ENCODE measurements around the gene NUDT16L1. TPM values are rescaled to one million over a fixed set of nuclear protein-coding genes. Genes with fewer than 3 reads are reported as not detected.
"Not testable (repeated sequence)": the region's sequence is repeated elsewhere in the genome, so short reads cannot be mapped to it uniquely, and the experiment has no call there.

Gene NUDT16L1
- total RNA-seq, result 28.0 TPM

DNA sequence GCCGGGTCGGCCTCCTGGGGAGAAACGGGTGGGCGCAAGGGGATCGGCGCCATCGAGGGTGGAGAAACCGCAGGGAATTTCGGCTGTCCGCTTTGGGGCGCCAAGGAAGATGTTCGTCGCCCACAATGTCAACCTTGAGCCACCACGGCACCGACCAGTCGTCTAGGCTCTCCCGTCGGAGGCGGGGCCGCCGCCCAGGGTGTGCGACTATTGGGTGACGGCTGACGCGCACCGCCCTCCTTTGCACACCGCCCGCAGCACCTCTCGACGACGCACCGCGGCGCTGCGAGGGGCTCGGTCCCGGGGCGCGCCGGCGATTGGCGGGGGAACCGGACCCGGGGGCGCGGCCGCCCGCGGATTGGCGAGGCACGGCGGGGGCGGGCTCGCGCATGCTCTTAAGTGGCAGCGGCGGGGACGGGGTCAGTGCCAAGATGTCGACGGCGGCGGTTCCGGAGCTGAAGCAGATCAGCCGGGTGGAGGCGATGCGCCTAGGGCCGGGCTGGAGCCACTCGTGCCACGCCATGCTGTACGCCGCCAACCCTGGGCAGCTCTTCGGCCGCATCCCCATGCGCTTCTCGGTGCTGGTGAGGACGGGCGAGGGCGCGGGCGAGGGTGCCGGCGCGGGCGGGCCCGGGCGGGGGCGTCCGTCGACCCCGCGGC, at the start of gene NUDT16L1:
Gene NUDT16L1, plus strand, starts transcription at position 267 of the 660 bp plus-strand sequence. Its CDS starts 165 bp downstream, at position 432.
- Histone ChIP-seq H3K27me3 (ENCODE audit: insufficient read depth, low read length) (no peaks in the 10 kb centered on the region), H3K9me3 (ENCODE audit: low read depth, low read length) (no peaks in the 10 kb centered on the region), H3K4me3 (ENCODE audit: low read length) (peak within 1 kb of the TSS; percentile 82), H3K4me1 (ENCODE audit: insufficient read depth, low read length) (peaks cover 49% of the 10 kb centered on the region)

DNA sequence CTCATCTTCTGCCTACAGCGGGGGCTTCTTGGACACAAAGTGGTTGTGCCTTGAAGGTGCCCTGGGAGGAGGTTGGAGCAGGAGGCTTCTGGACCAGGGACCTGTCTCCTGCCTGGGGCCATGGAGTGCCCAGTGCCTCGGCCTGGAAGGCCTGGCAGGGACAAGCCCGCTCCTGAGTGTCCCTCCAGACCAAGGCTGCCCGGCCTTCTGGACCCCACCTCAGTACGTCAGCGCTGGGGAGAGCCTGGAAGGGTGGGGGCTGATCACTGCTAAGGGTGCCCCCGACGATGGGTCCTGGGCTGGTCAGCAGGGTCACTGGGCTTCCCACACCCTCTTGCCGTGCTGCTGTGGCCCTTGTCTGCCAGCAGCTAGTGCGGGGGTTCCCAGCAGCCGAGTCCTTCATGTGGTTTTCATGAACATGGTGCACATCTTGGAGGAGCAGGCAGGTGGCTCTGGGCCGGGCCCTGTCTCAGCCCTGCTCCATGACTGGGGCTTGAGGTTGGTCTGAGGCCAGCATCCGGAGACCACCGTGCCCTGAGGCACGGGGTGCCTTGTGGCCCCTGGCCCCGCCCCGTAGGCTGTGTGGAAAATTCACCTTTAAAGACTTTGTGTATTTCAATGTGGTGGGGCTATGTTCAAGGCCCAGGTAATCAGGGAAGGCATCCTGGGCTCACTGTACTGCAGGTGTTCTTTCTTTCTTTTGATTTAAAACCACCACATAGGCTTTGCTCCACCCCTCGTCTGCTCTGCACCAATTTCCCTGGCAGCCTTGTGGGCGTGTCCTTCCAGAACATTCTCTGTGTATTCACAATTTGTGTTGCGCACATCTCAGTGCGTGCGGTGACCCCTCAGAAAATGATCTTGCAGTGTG, 46.4 kb upstream of the NUDT16L1 start:
- Histone ChIP-seq H3K27me3 (ENCODE audit: insufficient read depth, low read length) (no peaks in the 10 kb centered on the region), H3K4me3 (ENCODE audit: low read length) (no peak overlapping the region), H3K4me1 (ENCODE audit: insufficient read depth, low read length) (peaks cover 26% of the 10 kb centered on the region), H3K9me3 (ENCODE audit: low read depth, low read length) (no peaks in the 10 kb centered on the region)

DNA sequence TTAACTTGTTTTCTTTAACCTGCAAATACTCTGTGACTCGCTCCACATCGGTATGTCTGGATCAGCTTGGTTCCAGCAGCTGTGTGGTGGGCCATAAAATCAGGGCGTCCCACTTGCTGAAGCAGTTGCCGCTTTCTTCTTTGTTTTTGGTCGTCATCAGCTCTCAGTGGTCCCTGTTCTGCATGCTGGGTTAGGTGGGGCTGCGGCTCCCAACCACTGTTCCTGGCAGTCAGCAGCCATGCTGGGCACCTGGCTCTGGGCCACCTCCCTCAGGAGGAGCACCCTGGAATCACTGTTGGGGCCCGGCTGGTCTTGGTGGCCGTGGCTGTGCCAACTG, 45.8 kb upstream of the NUDT16L1 start:
- Histone ChIP-seq H3K9me3 (ENCODE audit: low read depth, low read length) (no peaks in the 10 kb centered on the region), H3K27me3 (ENCODE audit: insufficient read depth, low read length) (no peaks in the 10 kb centered on the region), H3K4me3 (ENCODE audit: low read length) (no peak overlapping the region), H3K4me1 (ENCODE audit: insufficient read depth, low read length) (peaks cover 20% of the 10 kb centered on the region)

DNA sequence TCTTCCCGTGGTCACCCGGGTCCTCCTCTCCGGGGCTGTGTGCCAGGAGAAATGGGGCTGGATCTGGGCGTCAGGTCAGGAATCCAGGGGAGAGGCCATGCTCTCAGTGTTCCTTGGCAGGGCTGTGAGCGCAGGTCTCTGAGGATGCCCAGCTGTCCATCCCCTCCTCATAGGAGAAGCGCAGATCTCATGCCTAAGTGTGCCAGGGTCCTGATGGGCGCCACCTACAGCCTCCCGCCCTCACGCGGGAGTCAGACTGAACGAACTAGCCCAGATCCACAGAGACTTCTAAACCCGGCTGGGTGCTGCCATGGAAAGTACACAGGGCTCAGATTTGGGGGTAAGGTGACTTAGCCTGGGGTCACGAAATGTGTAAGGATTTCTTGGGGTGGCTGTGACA, 44.4 kb upstream of the NUDT16L1 start:
- peaks cover 18% of the 10 kb centered on the region for H3K4me1 ChIP-seq (ENCODE audit: insufficient read depth, low read length)
- H3K27me3 ChIP-seq (ENCODE audit: insufficient read depth, low read length), result no peaks in the 10 kb centered on the region

DNA sequence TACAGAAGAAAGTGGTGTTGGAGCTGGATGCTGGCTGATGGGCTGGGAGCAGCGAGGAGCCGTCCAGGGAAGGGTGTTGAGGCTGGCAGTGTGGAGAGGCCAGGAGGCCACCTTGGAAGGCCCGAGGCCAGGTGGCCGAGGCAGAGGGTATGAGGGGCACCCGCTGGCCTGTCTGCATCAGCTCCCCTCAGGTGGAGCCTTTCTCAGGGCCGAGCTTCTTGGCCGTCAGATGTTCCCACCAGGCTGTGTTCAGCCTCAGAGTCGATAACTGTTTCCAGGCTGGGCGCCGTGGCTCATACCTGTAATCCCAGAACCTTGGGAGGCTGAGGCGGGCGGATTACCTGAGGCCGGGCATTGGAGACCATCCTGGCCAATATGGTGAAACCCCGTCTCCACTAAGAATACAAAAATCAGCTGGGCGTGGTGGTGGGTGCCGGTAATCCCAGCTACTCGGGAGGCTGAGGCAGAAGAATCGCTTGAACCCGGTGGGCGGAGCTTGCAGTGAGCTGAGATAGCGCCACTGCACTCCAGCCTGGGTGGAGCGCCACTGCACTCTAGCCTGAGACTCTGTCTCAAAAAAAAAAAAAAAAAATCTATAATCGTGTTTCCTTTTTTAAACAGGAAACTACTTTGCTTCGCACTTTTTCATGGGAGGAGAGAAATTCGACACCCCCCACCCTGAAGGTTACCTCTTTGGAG, 43.5 kb upstream of the NUDT16L1 start:
- H3K4me1 ChIP-seq (ENCODE audit: insufficient read depth, low read length), result peaks cover 18% of the 10 kb centered on the region
- H3K9me3 ChIP-seq (ENCODE audit: low read depth, low read length), result no peaks in the 10 kb centered on the region
- no peak overlapping the region for H3K4me3 ChIP-seq (ENCODE audit: low read length)
- H3K27me3 ChIP-seq (ENCODE audit: insufficient read depth, low read length), result no peaks in the 10 kb centered on the region

More for the DNA sequence above, 44.4 kb upstream of the NUDT16L1 start:
- H3K9me3 ChIP-seq (ENCODE audit: low read depth, low read length), result no peaks in the 10 kb centered on the region
- no peak overlapping the region for H3K4me3 ChIP-seq (ENCODE audit: low read length)

DNA sequence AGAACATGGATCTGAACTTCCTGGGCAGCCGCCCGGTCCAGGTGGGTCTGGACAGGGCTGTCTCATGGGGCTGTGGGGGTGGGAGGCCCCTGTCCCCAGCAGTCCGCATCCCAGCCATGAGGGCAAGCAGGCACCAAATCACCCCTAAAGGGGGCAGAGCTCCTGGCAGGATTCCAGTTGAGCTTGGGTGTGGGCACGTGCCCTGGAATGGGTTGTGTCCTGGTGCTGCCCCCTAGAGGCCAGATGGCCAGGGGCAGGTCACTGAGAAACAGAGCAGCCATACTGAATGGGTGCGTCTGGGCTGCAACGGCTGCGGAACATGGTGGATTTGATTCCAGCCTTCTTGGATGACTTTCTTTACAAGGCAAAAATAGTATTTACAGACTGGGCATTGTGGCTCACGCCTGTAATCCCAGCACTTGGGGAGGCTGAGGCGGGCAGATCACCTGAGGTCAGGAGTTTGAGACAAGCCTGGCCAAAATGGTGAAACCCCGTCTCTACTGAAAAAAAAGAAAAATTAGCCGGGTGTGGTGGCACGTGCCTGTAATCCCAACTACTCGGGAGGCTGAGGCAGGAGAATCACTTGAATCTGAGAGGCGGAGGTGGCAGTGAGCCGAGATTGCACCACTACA, 42.8 kb upstream of the NUDT16L1 start:
- not testable (repeated sequence) for H3K27me3 ChIP-seq (ENCODE audit: insufficient read depth, low read length); H3K9me3 ChIP-seq (ENCODE audit: low read depth, low read length); H3K4me3 ChIP-seq (ENCODE audit: low read length)
- H3K4me1 ChIP-seq (ENCODE audit: insufficient read depth, low read length), result peaks cover 18% of the 10 kb centered on the region

DNA sequence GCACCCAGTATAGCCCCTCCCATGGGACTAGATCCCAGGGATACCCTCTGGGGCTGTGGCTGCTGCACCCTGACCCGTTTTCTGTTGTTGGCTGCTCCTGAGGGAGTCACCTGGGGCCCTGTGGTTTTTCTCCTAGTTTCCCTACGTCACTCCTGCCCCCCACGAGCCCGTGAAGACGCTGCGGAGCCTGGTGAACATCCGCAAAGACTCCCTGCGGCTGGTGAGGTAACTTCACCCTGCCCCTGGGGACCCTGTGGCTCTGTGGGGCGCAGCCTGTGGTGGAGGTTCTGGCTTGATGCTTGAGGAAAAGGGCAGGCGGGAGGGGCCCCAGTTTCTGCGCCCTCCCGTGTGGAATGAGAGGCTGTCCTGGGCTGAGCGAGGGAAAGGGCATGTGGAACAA, 41.5 kb upstream of the NUDT16L1 start:
- H3K4me3 ChIP-seq (ENCODE audit: low read length), result no peak overlapping the region
- H3K9me3 ChIP-seq (ENCODE audit: low read depth, low read length), result no peaks in the 10 kb centered on the region
- H3K27me3 ChIP-seq (ENCODE audit: insufficient read depth, low read length), result no peaks in the 10 kb centered on the region
- H3K4me1 ChIP-seq (ENCODE audit: insufficient read depth, low read length), result peaks cover 15% of the 10 kb centered on the region

DNA sequence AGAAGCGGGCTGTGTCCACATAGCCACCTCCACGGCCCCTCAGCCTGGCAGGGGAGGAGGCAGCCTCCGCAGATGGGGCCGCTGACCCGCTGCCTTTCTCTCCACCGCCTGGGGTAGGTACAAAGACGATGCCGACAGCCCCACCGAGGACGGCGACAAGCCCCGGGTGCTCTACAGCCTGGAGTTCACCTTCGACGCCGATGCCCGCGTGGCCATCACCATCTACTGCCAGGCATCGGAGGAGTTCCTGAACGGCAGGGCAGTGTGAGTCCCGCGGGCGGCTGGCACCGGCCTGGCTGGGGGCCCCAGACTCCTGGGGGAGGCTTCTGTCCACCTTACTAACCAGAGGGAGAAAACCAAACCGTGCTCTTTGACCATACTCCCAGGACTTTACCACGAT, 40.8 kb upstream of the NUDT16L1 start:
- Histone ChIP-seq H3K27me3 (ENCODE audit: insufficient read depth, low read length) (no peaks in the 10 kb centered on the region), H3K9me3 (ENCODE audit: low read depth, low read length) (no peaks in the 10 kb centered on the region), H3K4me3 (ENCODE audit: low read length) (no peak overlapping the region), H3K4me1 (ENCODE audit: insufficient read depth, low read length) (peaks cover 12% of the 10 kb centered on the region)

DNA sequence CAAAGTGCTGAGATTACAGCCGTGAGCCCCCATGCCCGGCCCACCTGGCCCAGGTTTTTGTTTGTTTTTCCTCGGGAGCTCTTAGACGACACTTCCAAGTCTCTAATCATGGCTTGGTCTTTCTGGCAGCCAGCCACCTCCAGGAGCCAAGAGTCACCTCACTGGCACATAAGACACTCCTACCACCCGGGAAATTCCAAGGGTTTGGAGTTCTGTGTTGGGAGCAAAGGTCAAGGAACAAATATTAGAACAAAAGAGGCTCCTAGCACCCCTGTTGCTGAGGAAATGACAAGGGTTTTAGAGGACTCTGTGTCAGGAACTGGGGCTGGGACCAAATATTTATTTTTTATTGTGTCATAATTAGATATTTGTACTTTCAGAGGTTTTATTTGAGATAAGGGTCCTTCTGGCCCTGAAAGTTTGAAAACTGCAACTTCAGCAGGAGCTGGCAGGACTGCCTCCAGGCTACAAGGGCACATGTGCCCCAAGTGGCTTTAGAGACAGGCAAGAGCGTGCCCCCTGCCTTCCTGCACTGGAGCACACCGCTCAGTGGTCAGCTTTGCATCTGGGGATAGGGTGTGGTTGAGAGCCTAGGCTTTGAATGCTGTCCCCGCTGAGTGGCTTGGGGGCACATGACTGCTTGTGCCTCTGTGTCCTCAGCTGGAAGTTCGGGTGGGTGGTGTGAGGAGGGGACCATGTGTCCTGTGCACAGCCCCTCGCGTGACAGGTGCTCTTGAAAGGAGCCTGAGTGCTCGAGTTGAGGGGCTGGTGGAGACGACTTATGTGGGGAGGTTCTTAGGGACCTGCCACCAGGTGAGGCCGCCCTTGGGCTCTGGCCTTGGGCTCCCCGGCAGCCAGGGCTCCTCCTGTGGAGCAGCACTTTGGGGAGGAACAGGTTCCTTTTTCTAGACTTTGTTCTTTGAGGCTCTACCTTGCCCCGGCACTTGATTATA, 39.1 kb upstream of the NUDT16L1 start:
- Histone ChIP-seq H3K4me1 (ENCODE audit: insufficient read depth, low read length) (peaks cover 12% of the 10 kb centered on the region), H3K4me3 (ENCODE audit: low read length) (no peak overlapping the region), H3K27me3 (ENCODE audit: insufficient read depth, low read length) (no peaks in the 10 kb centered on the region)

DNA sequence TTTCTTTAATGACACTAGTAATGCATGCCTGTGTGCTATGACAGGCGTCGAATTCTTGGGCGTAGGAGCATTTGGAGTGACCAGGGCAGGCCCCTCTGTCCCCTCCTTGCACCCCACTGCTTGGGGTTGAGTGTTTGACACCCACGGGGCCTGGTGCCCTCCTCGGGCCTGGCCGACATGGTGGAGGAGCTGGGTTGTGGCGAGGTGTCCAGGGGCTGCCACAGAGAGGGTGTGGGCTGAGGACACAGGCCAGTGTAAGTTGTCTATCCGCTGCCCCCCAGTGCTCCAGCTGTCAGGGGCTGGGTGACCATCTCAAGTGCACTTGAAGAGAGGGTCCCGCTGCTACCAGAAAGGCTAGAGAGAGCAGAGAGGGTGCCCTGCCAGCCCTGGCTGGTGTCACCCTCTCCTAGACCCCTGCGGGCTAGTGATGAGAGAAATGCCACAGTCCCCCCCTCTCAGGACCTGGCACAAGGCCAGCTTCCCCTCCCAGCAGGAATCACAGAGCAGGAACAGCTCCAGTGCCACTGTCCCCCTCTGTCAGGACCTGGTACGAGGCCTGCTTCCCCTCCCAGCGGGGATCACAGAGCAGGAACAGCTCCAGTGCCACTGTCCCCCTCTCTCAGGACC, 38.3 kb upstream of the NUDT16L1 start:
- Histone ChIP-seq H3K27me3 (ENCODE audit: insufficient read depth, low read length) (no peaks in the 10 kb centered on the region), H3K4me3 (ENCODE audit: low read length) (no peak overlapping the region), H3K4me1 (ENCODE audit: insufficient read depth, low read length) (peaks cover 13% of the 10 kb centered on the region), H3K9me3 (ENCODE audit: low read depth, low read length) (no peaks in the 10 kb centered on the region)

More for the DNA sequence above, 39.1 kb upstream of the NUDT16L1 start:
- H3K9me3 ChIP-seq (ENCODE audit: low read depth, low read length), result no peaks in the 10 kb centered on the region

DNA sequence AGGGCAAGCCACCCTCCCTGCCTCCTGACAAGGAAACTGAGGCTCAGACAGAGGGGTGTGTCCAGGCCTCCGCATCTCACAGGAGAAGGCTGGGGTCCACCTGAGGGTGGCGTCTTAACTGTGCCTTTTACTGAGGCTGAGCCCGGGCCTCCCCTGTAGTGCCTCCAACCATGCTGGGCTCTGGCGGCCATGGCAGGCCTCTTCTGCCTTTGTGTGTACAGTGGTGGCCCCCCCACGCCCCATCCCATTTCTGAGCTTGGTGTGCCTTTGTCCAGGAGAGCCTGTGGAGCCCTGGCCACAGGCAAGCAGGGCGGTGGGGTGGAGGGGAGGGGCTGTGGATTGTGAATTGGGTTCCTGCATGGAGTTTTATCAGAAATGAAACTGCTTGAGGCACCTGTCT, 37.6 kb upstream of the NUDT16L1 start:
- H3K9me3 ChIP-seq (ENCODE audit: low read depth, low read length), result no peaks in the 10 kb centered on the region

DNA sequence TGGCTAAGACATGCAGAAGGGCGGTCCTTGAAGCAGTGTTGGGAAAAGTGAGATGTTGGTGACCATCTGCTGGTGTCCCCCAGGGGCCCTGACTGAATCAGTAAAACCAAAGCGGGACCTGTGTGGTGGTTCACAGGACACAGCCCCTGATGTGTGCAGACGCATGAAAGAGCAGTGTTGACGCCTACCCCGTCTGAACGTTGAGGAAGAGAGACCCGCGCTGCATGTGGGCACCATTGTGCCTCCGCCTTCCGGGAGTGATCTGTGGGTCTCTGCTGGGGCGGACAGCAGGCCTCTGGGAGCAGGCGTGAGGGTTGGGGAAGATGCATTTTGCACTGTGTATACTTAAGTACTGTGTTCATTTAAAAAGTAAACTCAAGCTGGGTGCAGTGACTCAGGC, 37.1 kb upstream of the NUDT16L1 start:
- Histone ChIP-seq H3K4me3 (ENCODE audit: low read length) (no peak overlapping the region), H3K4me1 (ENCODE audit: insufficient read depth, low read length) (peaks cover 19% of the 10 kb centered on the region), H3K9me3 (ENCODE audit: low read depth, low read length) (no peaks in the 10 kb centered on the region), H3K27me3 (ENCODE audit: insufficient read depth, low read length) (no peaks in the 10 kb centered on the region)

More for the DNA sequence above, 37.6 kb upstream of the NUDT16L1 start:
- Histone ChIP-seq H3K4me1 (ENCODE audit: insufficient read depth, low read length) (peaks cover 15% of the 10 kb centered on the region), H3K27me3 (ENCODE audit: insufficient read depth, low read length) (no peaks in the 10 kb centered on the region), H3K4me3 (ENCODE audit: low read length) (no peak overlapping the region)

DNA sequence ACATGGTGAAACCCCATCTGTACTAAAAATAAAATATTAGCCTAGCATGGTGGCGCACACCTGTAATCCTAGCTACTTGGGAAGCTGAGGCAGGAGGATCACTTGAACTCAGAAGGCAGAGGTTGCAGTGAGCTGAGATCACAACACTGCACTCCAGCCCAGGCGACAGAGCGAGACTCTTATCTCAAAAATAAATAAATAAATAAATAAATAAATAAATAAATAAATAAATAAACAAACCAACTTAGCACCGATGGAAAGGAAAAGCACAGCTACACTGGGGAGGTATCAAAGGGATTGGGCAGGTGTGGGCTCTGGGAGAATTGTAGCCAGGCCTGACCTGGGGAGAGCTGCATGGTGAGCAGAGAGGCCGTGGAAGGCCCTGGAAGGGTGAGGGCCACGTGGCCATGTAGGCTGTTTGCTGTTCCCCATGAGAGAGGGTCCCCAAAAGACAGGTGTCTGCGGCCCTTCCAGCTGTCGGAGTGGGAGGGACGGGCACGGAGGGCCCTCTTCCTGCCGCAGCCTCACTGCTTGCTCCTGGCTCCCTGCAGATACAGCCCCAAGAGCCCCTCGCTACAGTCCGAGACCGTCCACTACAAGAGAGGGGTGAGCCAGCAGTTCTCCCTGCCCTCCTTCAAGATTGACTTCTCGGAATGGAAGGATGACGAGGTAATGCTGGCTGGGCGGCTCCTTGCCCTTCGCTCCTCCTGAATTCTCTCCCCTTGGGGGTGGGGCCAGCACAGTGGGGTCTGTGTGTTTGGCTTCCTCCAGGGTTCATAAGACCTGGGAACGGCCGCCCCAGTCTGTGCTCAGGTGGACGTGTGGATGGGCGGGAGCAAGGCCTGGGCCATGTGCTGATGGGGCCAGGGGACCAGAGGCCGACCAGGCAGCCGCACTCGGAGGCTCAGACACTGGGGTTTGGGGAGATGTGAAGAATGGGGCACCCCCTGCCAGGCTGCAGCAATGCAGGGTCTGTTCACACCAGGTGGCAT, 36.4 kb upstream of the NUDT16L1 start:
- Histone ChIP-seq H3K4me3 (ENCODE audit: low read length) (no peak overlapping the region), H3K4me1 (ENCODE audit: insufficient read depth, low read length) (peaks cover 20% of the 10 kb centered on the region), H3K27me3 (ENCODE audit: insufficient read depth, low read length) (no peaks in the 10 kb centered on the region), H3K9me3 (ENCODE audit: low read depth, low read length) (no peaks in the 10 kb centered on the region)
